PFSK-1 (cell line): Measurements from ENCODE around the gene DOCK4.

ENCODE experiments used
- POLR2AphosphoS5 ChIP-seq: IDR thresholded peaks from 2 replicates; pipeline ENCODE4 v1.6.1; 2012; ENCODE audit warnings: low read depth, mild to moderate bottlenecking, control low read depth, low read length, moderate library complexity
- REST ChIP-seq, 2 experiments: IDR thresholded peaks; 2 replicates each; pipeline versions ENCODE4 v1.6.1 to v1.8.0; 2011 to 2012; ENCODE audit warnings: low read depth in 2 of 2, low read length in 2 of 2, control low read depth in 1 of 2, inconsistent platforms in 1 of 2, mild to moderate bottlenecking in 1 of 2, moderate library complexity in 1 of 2; ENCODE audit not compliant: insufficient read depth in 1 of 2
- SIN3A ChIP-seq: IDR thresholded peaks from 2 replicates; pipeline ENCODE4 v1.6.1; 2012; ENCODE audit warnings: mild to moderate bottlenecking, low read length, moderate library complexity, borderline replicate concordance; ENCODE audit not compliant: insufficient read depth
- TAF1 ChIP-seq: IDR thresholded peaks from 2 replicates; pipeline ENCODE4 v1.6.1; 2012; ENCODE audit warnings: low read length, control low read depth, borderline replicate concordance; ENCODE audit not compliant: insufficient read depth

DNA sequence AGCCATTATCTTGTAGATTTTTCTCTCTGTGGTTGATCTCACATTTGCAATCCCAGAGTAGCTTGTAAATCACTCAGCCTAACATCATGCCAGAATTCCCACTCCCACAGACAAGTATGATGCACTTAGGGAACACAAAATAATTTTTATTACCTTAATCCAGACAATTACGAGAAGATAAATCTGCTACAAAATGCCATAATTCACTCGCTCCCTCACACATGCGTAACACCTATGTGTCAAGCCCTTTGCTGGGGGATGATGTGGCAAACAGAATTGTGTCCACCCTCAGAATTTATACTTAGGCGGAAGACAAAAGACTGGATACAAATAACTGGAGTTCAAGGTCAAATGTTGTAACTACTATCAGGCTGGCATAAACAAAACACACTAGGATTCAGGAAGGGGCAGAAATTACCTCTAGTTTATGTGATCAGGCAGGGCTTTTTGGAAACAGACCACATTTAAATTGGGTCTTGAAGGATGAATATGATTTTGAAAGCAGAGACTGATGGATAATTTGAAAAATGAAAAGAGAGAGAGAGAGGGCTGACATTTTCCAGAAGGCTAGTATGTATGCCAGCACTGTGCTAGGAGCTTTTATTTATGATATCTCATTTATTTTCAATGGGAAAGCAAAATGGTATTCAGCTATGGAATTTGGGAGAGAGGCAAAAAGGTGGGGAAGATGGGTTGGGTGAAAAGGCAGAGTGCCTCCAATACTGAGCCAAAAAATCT is 69.8 kb downstream of the DOCK4 start:
- TF ChIP-seq TAF1 (no peak), SIN3A (no peak), REST (IDR thresholded peaks at IDR 0.05; ENCODE audit: insufficient read depth in 1 of 2, low read depth in 2 of 2, low read length in 2 of 2) (no peak), POLR2AphosphoS5 (no peak)
